ENCODE measurements around the gene RET. TPM values are rescaled to one million over a fixed set of nuclear protein-coding genes. Genes with fewer than 3 reads are reported as not detected.

RET gene
- total RNA-seq, 1 experiment from 2014 or later, result 21.4 TPM

- ChIA-PET CTCF (no interaction called here), POLR2A (no interaction called here)
- no peaks in the 10 kb centered on the region for H3K36me3 Mint-ChIP-seq
- no peaks in the 10 kb centered on the region for H3K4me1 Mint-ChIP-seq
- H3K27ac Mint-ChIP-seq, result no peak overlapping the region
- no peak for TF ChIP-seq GRHL2 (CRISPR knock-in tag; IDR thresholded peaks at IDR 0.05; ENCODE audit: insufficient replicate concordance, severe bottlenecking)
- no peak for TF ChIP-seq GTF2I (CRISPR knock-in tag; conservative IDR thresholded peaks at IDR 0.05)
- no peak for TF ChIP-seq FOXP1 (CRISPR knock-in tag; IDR thresholded peaks at IDR 0.05; ENCODE audit: borderline replicate concordance)
- TF ChIP-seq, protein P1, sequence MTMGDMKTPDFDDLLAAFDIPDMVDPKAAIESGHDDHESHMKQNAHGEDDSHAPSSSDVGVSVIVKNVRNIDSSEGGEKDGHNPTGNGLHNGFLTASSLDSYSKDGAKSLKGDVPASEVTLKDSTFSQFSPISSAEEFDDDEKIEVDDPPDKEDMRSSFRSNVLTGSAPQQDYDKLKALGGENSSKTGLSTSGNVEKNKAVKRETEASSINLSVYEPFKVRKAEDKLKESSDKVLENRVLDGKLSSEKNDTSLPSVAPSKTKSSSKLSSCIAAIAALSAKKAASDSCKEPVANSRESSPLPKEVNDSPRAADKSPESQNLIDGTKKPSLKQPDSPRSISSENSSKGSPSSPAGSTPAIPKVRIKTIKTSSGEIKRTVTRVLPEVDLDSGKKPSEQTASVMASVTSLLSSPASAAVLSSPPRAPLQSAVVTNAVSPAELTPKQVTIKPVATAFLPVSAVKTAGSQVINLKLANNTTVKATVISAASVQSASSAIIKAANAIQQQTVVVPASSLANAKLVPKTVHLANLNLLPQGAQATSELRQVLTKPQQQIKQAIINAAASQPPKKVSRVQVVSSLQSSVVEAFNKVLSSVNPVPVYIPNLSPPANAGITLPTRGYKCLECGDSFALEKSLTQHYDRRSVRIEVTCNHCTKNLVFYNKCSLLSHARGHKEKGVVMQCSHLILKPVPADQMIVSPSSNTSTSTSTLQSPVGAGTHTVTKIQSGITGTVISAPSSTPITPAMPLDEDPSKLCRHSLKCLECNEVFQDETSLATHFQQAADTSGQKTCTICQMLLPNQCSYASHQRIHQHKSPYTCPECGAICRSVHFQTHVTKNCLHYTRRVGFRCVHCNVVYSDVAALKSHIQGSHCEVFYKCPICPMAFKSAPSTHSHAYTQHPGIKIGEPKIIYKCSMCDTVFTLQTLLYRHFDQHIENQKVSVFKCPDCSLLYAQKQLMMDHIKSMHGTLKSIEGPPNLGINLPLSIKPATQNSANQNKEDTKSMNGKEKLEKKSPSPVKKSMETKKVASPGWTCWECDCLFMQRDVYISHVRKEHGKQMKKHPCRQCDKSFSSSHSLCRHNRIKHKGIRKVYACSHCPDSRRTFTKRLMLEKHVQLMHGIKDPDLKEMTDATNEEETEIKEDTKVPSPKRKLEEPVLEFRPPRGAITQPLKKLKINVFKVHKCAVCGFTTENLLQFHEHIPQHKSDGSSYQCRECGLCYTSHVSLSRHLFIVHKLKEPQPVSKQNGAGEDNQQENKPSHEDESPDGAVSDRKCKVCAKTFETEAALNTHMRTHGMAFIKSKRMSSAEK (CRISPR knock-in tag; IDR thresholded peaks at IDR 0.05; ENCODE audit: borderline replicate concordance), result no peak
- no peak for TF ChIP-seq CREM (CRISPR knock-in tag; IDR thresholded peaks at IDR 0.05)
- TF ChIP-seq, protein P2, sequence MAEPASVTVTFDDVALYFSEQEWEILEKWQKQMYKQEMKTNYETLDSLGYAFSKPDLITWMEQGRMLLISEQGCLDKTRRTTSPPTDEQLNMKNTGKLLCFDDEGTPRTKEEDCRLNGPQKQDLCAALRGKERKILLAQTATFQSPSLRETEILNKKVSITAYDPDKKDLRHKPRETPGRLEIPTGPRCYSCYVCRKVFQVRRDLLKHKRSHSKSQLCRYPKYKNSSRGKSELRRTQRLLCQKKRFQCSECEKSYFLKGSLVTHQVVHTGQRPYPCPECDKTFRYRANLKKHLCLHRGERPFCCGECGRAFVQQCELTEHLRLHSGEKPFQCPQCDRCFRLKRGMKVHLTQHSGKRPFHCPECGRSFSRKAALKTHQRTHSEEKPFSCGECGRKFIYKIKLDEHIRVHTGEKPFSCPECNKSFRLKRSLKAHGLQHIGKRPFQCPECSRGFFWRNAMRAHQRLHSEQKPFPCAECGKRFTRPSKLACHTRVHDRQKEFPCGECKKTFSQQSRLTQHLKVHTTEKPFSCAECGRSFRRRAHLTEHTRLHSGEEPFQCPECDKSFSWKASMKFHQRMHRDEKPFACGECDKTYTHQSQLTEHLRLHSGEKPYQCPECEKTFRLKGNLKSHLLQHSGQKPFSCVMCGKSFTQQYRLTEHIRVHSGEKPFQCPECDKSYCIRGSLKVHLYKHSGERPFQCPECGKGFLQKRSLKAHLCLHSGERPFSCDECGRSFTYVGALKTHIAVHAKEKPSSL (CRISPR knock-in tag; conservative IDR thresholded peaks at IDR 0.05), result no peak
- no peak for TF ChIP-seq MYBL2 (CRISPR knock-in tag; IDR thresholded peaks at IDR 0.05)
- TF ChIP-seq FOXK1 (CRISPR knock-in tag; IDR thresholded peaks at IDR 0.05), result no peak
- no peak for TF ChIP-seq TEAD1 (CRISPR knock-in tag; IDR thresholded peaks at IDR 0.05)
- TF ChIP-seq ZNF423 (CRISPR knock-in tag; IDR thresholded peaks at IDR 0.05), result no peak
- TF ChIP-seq ZNF281 (CRISPR knock-in tag; IDR thresholded peaks at IDR 0.05), result no peak
- TF ChIP-seq ZNF671 (CRISPR knock-in tag; IDR thresholded peaks at IDR 0.05), result no peak
- TF ChIP-seq, protein P3, sequence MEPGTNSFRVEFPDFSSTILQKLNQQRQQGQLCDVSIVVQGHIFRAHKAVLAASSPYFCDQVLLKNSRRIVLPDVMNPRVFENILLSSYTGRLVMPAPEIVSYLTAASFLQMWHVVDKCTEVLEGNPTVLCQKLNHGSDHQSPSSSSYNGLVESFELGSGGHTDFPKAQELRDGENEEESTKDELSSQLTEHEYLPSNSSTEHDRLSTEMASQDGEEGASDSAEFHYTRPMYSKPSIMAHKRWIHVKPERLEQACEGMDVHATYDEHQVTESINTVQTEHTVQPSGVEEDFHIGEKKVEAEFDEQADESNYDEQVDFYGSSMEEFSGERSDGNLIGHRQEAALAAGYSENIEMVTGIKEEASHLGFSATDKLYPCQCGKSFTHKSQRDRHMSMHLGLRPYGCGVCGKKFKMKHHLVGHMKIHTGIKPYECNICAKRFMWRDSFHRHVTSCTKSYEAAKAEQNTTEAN (CRISPR knock-in tag; IDR thresholded peaks at IDR 0.05), result no peak
- no peak for TF ChIP-seq TEAD4 (CRISPR knock-in tag; IDR thresholded peaks at IDR 0.05)
- no peak for TF ChIP-seq PREB (CRISPR knock-in tag; IDR thresholded peaks at IDR 0.05; ENCODE audit: borderline replicate concordance)
- TF ChIP-seq NFE2L1 (CRISPR knock-in tag; IDR thresholded peaks at IDR 0.05), result no peak
- no peak for TF ChIP-seq FOXJ3 (CRISPR knock-in tag; IDR thresholded peaks at IDR 0.05; ENCODE audit: borderline replicate concordance)
- no peak for TF ChIP-seq SP1 (CRISPR knock-in tag; conservative IDR thresholded peaks at IDR 0.05)
- no peak for TF ChIP-seq E2F5 (CRISPR knock-in tag; IDR thresholded peaks at IDR 0.05)
- no peak for TF ChIP-seq ESRRA (CRISPR knock-in tag; IDR thresholded peaks at IDR 0.05; ENCODE audit: borderline replicate concordance)
- H3K4me3 Mint-ChIP-seq, result no peak overlapping the region
- H3K9me3 Mint-ChIP-seq, result no peaks in the 10 kb centered on the region
- H3K27me3 Mint-ChIP-seq (ENCODE audit: low read depth), result no peaks in the 10 kb centered on the region
- DNase-seq (ENCODE audit: low spot score), result no peak
- no peak for ATAC-seq
Measured at GRCh38 chr10:43114743-43115611, 38.1 kb downstream of the RET start.
